A673 (cell line): ENCODE data around the gene SMYD3.

Source experiments
- CTCF ChIP-seq: fragments of 300-800, 200-600 bp; sonication (generic); conservative IDR thresholded peaks from 2 replicates; pipeline ENCODE4 v1.5.1; 2017; ENCODE audit warnings: low read depth, mild to moderate bottlenecking, antibody characterized with exemption, low read length, moderate library complexity, mixed read lengths
- EZH2 ChIP-seq: fragments of 200-600 bp; sonication (generic); IDR thresholded peaks from 2 replicates; pipeline ENCODE4 v1.6.1; 2017; ENCODE audit warnings: borderline replicate concordance, low read depth, mild to moderate bottlenecking, mixed read lengths, antibody characterized with exemption, low read length; ENCODE audit not compliant: poor library complexity, severe bottlenecking

- TF ChIP-seq CTCF (no peak), EZH2 (no peak)
Observed at GRCh38 chr1:245860657-245861544, 646.2 kb downstream of the SMYD3 start.
